ENCODE results near the gene ERVK3-1. TPM values are rescaled to one million over a fixed set of nuclear protein-coding genes. Genes with fewer than 3 reads are reported as not detected.

The ERVK3-1 gene
- total and polyA plus RNA-seq, 2 of the 8 experiments (the other 6 are each of a cell fraction or from before 2014, with no cell fraction given), result 29.9 to 31.5 TPM

DNA sequence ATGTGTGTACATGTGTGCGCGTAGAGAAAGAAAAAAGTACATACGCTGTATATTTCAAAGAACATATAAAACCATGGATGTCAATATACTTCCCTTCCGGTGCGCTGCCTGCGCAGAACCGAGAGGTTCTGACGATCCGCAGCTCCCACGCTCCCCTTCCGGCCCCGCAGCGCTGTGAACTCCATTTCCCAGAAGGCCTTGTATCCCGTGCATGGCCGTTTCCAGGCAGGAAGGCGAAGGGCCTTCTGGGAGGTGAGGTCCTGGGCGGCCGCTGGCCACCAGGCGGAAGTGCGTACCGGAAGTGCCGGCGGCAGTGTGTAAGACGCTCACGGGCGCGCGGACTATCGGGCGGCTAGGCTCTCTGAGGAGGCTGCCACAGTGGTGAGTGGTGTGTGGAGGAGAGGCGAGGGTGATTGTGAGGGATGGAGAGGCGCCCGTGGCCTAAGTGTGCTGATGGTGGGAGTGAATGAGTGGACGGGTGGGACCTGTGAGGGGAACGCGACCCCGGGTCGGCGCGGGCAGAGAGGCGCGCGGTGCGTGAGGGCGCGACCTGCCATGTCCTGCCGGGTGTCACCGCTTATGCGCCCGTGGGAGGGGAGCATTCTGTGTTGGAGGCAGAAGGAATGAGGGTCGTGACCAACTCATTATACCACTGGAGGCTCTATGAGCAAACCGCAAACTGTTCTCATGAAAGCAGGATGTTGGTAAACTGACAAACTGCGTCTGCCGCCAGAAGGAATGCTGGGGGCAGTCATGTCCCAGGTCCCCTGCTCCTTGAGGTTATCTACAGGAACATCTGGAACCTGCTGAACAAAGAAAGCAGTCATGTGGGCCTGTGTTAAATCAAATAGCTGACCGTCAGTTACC is at the start of gene ERVK3-1 (continued):
- TF ChIP-seq, protein P1, sequence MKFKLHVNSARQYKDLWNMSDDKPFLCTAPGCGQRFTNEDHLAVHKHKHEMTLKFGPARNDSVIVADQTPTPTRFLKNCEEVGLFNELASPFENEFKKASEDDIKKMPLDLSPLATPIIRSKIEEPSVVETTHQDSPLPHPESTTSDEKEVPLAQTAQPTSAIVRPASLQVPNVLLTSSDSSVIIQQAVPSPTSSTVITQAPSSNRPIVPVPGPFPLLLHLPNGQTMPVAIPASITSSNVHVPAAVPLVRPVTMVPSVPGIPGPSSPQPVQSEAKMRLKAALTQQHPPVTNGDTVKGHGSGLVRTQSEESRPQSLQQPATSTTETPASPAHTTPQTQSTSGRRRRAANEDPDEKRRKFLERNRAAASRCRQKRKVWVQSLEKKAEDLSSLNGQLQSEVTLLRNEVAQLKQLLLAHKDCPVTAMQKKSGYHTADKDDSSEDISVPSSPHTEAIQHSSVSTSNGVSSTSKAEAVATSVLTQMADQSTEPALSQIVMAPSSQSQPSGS (IDR thresholded peaks at IDR 0.05; ENCODE audit: low read length), result no peak
- peak; percentile 59; the same call in 1 of the 2 replicates for TF ChIP-seq RBBP5 (IDR thresholded peaks at IDR 0.05; ENCODE audit: borderline replicate concordance, low read depth, low read length)
- no peak for TF ChIP-seq CEBPB (IDR thresholded peaks at IDR 0.05; ENCODE audit: low read depth, low read length)
- TF ChIP-seq ASH2L (IDR thresholded peaks at IDR 0.05; ENCODE audit: low read length), result peak; percentile 80
- peak; percentile 96 for TF ChIP-seq PHF8 (conservative IDR thresholded peaks at IDR 0.05; ENCODE audit: low read depth, low read length)
- no peak for TF ChIP-seq JUND (IDR thresholded peaks at IDR 0.05; ENCODE audit: low read length)
- TF ChIP-seq POLR2A (IDR thresholded peaks at IDR 0.05; ENCODE audit: control extremely low read depth in 1 of 2, low read depth in 2 of 2, low read length in 2 of 2), result peak in 1 of 2 experiments; percentile 71; a peak in 2 of 3 replicates
- TF ChIP-seq, protein P2, sequence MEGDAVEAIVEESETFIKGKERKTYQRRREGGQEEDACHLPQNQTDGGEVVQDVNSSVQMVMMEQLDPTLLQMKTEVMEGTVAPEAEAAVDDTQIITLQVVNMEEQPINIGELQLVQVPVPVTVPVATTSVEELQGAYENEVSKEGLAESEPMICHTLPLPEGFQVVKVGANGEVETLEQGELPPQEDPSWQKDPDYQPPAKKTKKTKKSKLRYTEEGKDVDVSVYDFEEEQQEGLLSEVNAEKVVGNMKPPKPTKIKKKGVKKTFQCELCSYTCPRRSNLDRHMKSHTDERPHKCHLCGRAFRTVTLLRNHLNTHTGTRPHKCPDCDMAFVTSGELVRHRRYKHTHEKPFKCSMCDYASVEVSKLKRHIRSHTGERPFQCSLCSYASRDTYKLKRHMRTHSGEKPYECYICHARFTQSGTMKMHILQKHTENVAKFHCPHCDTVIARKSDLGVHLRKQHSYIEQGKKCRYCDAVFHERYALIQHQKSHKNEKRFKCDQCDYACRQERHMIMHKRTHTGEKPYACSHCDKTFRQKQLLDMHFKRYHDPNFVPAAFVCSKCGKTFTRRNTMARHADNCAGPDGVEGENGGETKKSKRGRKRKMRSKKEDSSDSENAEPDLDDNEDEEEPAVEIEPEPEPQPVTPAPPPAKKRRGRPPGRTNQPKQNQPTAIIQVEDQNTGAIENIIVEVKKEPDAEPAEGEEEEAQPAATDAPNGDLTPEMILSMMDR (IDR thresholded peaks at IDR 0.05; ENCODE audit: control extremely low read depth in 1 of 3, insufficient read depth in 1 of 3, low read depth in 1 of 3, low read length in 3 of 3), result no peak
- TF ChIP-seq KDM4A (IDR thresholded peaks at IDR 0.05; ENCODE audit: low read depth, low read length, severe bottlenecking), result peak; percentile 92
- TF ChIP-seq BCL11A (IDR thresholded peaks at IDR 0.05; ENCODE audit: low read depth in 2 of 2, low read length in 2 of 2), result no peak
- TF ChIP-seq, protein P3, sequence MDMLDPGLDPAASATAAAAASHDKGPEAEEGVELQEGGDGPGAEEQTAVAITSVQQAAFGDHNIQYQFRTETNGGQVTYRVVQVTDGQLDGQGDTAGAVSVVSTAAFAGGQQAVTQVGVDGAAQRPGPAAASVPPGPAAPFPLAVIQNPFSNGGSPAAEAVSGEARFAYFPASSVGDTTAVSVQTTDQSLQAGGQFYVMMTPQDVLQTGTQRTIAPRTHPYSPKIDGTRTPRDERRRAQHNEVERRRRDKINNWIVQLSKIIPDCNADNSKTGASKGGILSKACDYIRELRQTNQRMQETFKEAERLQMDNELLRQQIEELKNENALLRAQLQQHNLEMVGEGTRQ (IDR thresholded peaks at IDR 0.05; ENCODE audit: low read length), result no peak
- no peak for TF ChIP-seq NRF1 (IDR thresholded peaks at IDR 0.05; ENCODE audit: low read depth, low read length)
- TF ChIP-seq, protein P4, sequence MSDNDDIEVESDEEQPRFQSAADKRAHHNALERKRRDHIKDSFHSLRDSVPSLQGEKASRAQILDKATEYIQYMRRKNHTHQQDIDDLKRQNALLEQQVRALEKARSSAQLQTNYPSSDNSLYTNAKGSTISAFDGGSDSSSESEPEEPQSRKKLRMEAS (IDR thresholded peaks at IDR 0.05), result peak; percentile 38; the same call in 1 of the 2 replicates
- TF ChIP-seq KDM1A (IDR thresholded peaks at IDR 0.05; ENCODE audit: borderline replicate concordance, low read length), result no peak
- TF ChIP-seq CHD2 (IDR thresholded peaks at IDR 0.05; ENCODE audit: low read length), result no peak
- TF ChIP-seq, protein P5, sequence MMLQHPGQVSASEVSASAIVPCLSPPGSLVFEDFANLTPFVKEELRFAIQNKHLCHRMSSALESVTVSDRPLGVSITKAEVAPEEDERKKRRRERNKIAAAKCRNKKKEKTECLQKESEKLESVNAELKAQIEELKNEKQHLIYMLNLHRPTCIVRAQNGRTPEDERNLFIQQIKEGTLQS (IDR thresholded peaks at IDR 0.05; ENCODE audit: insufficient read depth, low read depth, low read length), result 0 out of 2 replicates have a peak, but pooled peaks have one; percentile 41
- peak in 1 of 2 experiments; percentile 72; a peak in 1 of 4 replicates for TF ChIP-seq HDAC2 (IDR thresholded peaks at IDR 0.05; ENCODE audit: borderline replicate concordance in 1 of 2, low read depth in 2 of 2, low read length in 2 of 2)
